IMR-90 (cell line): ENCODE results near the gene ABTB1. TPM values are rescaled to one million over a fixed set of nuclear protein-coding genes. Genes with fewer than 3 reads are reported as not detected.

ENCODE experiments used
- ATAC-seq: fragments of 200-7000 bp; cut with Tn5 transposase; 2 replicates; pipeline ENCODE4 v1.9.1; 2020; ENCODE audit warnings: low read depth, mild to moderate bottlenecking, moderate library complexity
- BruUV-seq: library from RNA; stranded (reverse); fragments of 400-500 nt; replicated peaks from 2 replicates; lab custom pipeline; 2021; lab: Mats Ljungman, UMichigan
- CTCF ChIA-PET: fragments of 300-600 bp; formaldehyde crosslinking; extraction: SDS; loops from one replicate; lab custom pipeline; 2021; ENCODE audit warnings: antibody characterized with exemption; lab: Yijun Ruan, JAX
- POLR2A ChIA-PET: fragments of 300-600 bp; sonication (Branson Sonifier 250); formaldehyde crosslinking; loops from one replicate; lab custom pipeline; 2022; ENCODE audit warnings: antibody characterized with exemption; ENCODE audit not compliant: unreplicated experiment; lab: Charles Lee
- DNase-seq: peaks from one replicate; pipeline ENCODE4 v3.0.0; 2013
- H2AFZ ChIP-seq: replicated peaks from 2 replicates; pipeline ENCODE3; 2013; ENCODE audit warnings: low read length, mild to moderate bottlenecking; ENCODE audit not compliant: poor library complexity
- H2AK5ac ChIP-seq: 2 replicates; pipeline ENCODE4 v1.6.1; 2013; ENCODE audit warnings: low read depth, low read length, inconsistent platforms
- H2AK9ac ChIP-seq: replicated peaks from 2 replicates; pipeline ENCODE3; 2013; ENCODE audit warnings: mild to moderate bottlenecking, low read depth, low read length, moderate library complexity; ENCODE audit not compliant: poor library complexity
- H2BK120ac ChIP-seq: 2 replicates; pipeline ENCODE4 v1.6.1; 2013; ENCODE audit warnings: low read depth, low read length, inconsistent platforms
- H2BK15ac ChIP-seq: 3 replicates; pipeline ENCODE4 v1.6.1; 2013; ENCODE audit warnings: low read depth, low read length, inconsistent platforms
- H2BK20ac ChIP-seq: 2 replicates; pipeline ENCODE4 v1.6.1; 2013; ENCODE audit warnings: low read depth, mild to moderate bottlenecking, inconsistent platforms, low read length, moderate library complexity
- H2BK5ac ChIP-seq: 2 replicates; pipeline ENCODE4 v1.6.1; 2013; ENCODE audit warnings: mild to moderate bottlenecking, low read depth, low read length, inconsistent platforms; ENCODE audit not compliant: poor library complexity, severe bottlenecking
- H3K14ac ChIP-seq: replicated peaks from 2 replicates; pipeline ENCODE4 v1.6.1; 2013; ENCODE audit warnings: low read depth, low read length, inconsistent platforms
- H3K18ac ChIP-seq: 2 replicates; pipeline ENCODE4 v1.6.1; 2013; ENCODE audit warnings: low read depth, low read length, control low read depth
- H3K23ac ChIP-seq: 2 replicates; pipeline ENCODE4 v1.6.1; 2013; ENCODE audit warnings: low read depth, low read length, inconsistent platforms
- H3K27ac ChIP-seq: 2 replicates; pipeline ENCODE4 v1.5.1; 2013; ENCODE audit warnings: mild to moderate bottlenecking, control low read depth, low read length; ENCODE audit not compliant: insufficient read depth
- H3K27me3 ChIP-seq: 2 replicates; pipeline ENCODE4 v1.6.1; 2013; ENCODE audit warnings: low read length; ENCODE audit not compliant: control insufficient read depth, insufficient read depth
- H3K36me3 ChIP-seq: 2 replicates; pipeline ENCODE4 v1.6.1; 2013; ENCODE audit warnings: low read length, mixed read lengths; ENCODE audit not compliant: control insufficient read depth, insufficient read depth
- H3K4ac ChIP-seq: 2 replicates; pipeline ENCODE4 v1.6.1; 2013; ENCODE audit warnings: low read depth, low read length, inconsistent platforms
- H3K4me1 ChIP-seq: 2 replicates; pipeline ENCODE4 v1.6.1; 2013; ENCODE audit warnings: low read length, mixed read lengths; ENCODE audit not compliant: control insufficient read depth, insufficient read depth
- H3K4me2 ChIP-seq: 2 replicates; pipeline ENCODE4 v1.6.1; 2013; ENCODE audit warnings: low read depth, mild to moderate bottlenecking, control low read depth, low read length, moderate library complexity
- H3K4me3 ChIP-seq: 2 replicates; pipeline ENCODE4 v1.5.1; 2013; ENCODE audit warnings: low read depth, mild to moderate bottlenecking, control low read depth, low read length, moderate library complexity; ENCODE audit not compliant: insufficient read depth
- H3K56ac ChIP-seq: 2 replicates; pipeline ENCODE4 v1.6.1; 2013; ENCODE audit warnings: low read length, inconsistent platforms; ENCODE audit not compliant: insufficient read depth; ENCODE audit errors: extremely low read depth
- H3K79me1 ChIP-seq, 2 experiments: 2 replicates each; pipeline ENCODE4 v1.6.1; 2013; ENCODE audit warnings: low read length in 2 of 2, inconsistent platforms in 1 of 2, low read depth in 1 of 2
- H3K9ac ChIP-seq: 2 replicates; pipeline ENCODE4 v1.6.1; 2013; ENCODE audit warnings: low read depth, low read length, control low read depth
- H3K9me1 ChIP-seq: 2 replicates; pipeline ENCODE4 v1.6.1; 2013; ENCODE audit warnings: low read length, inconsistent platforms; ENCODE audit not compliant: insufficient read depth
- H3K9me3 ChIP-seq: 2 replicates; pipeline ENCODE4 v1.6.1; 2013; ENCODE audit warnings: low read length; ENCODE audit not compliant: control insufficient read depth, insufficient read depth
- H4K20me1 ChIP-seq: 2 replicates; pipeline ENCODE4 v1.6.1; 2013; ENCODE audit warnings: low read length, inconsistent platforms; ENCODE audit not compliant: insufficient read depth
- H4K5ac ChIP-seq: 2 replicates; pipeline ENCODE4 v1.6.1; 2013; ENCODE audit warnings: mild to moderate bottlenecking, low read depth, low read length, control low read depth
- H4K8ac ChIP-seq, 2 experiments: 2 replicates each; pipeline ENCODE4 v1.6.1; 2013; ENCODE audit warnings: low read depth in 2 of 2, low read length in 2 of 2, control low read depth in 1 of 2, inconsistent platforms in 1 of 2
- H4K91ac ChIP-seq: 2 replicates; pipeline ENCODE4 v1.6.1; 2013; ENCODE audit warnings: low read depth, low read length, inconsistent platforms; ENCODE audit not compliant: insufficient read depth
- BHLHE40 ChIP-seq: fragments of 150-350 bp; IDR thresholded peaks from 2 replicates; pipeline ENCODE4 v1.6.1; 2016; ENCODE audit warnings: mild to moderate bottlenecking, low read depth, low read length
- CTCF ChIP-seq: conservative IDR thresholded peaks from 2 replicates; pipeline ENCODE4 v1.5.1; 2012; ENCODE audit warnings: mild to moderate bottlenecking, low read depth, low read length, improper control_type of control experiment
- ELK1 ChIP-seq: fragments of 150-350 bp; IDR thresholded peaks from 2 replicates; pipeline ENCODE4 v1.6.1; 2016; ENCODE audit warnings: low read depth, mild to moderate bottlenecking, low read length, moderate library complexity, borderline replicate concordance
- MAFK ChIP-seq: IDR thresholded peaks from 2 replicates; pipeline ENCODE4 v1.6.1; 2012; ENCODE audit warnings: low read depth, low read length, improper control_type of control experiment
- MAZ ChIP-seq: IDR thresholded peaks from 2 replicates; pipeline ENCODE4 v1.6.1; 2012; ENCODE audit warnings: low read depth, mild to moderate bottlenecking, low read length, improper control_type of control experiment, moderate library complexity, borderline replicate concordance
- MXI1 ChIP-seq: IDR thresholded peaks from 2 replicates; pipeline ENCODE4 v1.6.1; 2012; ENCODE audit warnings: low read depth, mild to moderate bottlenecking, low read length, moderate library complexity, borderline replicate concordance
- NFE2L2 ChIP-seq: fragments of 150-350 bp; IDR thresholded peaks from 2 replicates; pipeline ENCODE4 v1.6.1; 2016; ENCODE audit warnings: low read depth, mild to moderate bottlenecking, low read length
- POLR2A ChIP-seq: IDR thresholded peaks from 2 replicates; pipeline ENCODE4 v1.6.1; 2012; ENCODE audit warnings: mild to moderate bottlenecking, low read depth, low read length
- RFX5 ChIP-seq: IDR thresholded peaks from 2 replicates; pipeline ENCODE4 v1.8.0; 2012; ENCODE audit warnings: low read depth, mild to moderate bottlenecking, low read length, moderate library complexity
- SMC3 ChIP-seq: fragments of 150-350 bp; IDR thresholded peaks from 2 replicates; pipeline ENCODE4 v1.6.1; 2016; ENCODE audit warnings: low read depth, mild to moderate bottlenecking, antibody characterized with exemption, low read length, moderate library complexity
- USF2 ChIP-seq: fragments of 150-350 bp; IDR thresholded peaks from 2 replicates; pipeline ENCODE4 v1.6.1; 2017; ENCODE audit warnings: mild to moderate bottlenecking, antibody characterized with exemption, low read length, low read depth
- WGBS, 2 experiments: methylation state at CpG; one replicate each; pipeline versions ENCODE4 v1.1.5 to v1.1.7; 2013; ENCODE audit warnings: missing lambda C conversion rate in 2 of 2; ENCODE audit not compliant: insufficient read length in 1 of 2; ENCODE audit errors: extremely low coverage in 2 of 2; 5-methylcytosine and 5-hydroxymethylcytosine counted together
- dilution Hi-C: fragments of 300-500 bp; cut with HindIII; formaldehyde crosslinking; loops from one replicate; pipeline ENCODE4 v1.14.3; 2018; ENCODE audit warnings: low sequenced_read_pairs; ENCODE audit not compliant: unreplicated experiment
- in situ Hi-C: fragments of 300-500 bp; cut with MboI; formaldehyde crosslinking; loops from 3 replicates; pipeline ENCODE4 v1.14.3; 2019; ENCODE audit warnings: low sequenced_read_pairs, inconsistent platforms, mixed read lengths
- intact Hi-C: fragments of 100-400 bp; cut with micrococcal nuclease; formaldehyde crosslinking; loops from 2 replicates; pipeline ENCODE4 v1.10.0; 2022
- polyA plus RNA-seq, 3 experiments: library from polyadenylated mRNA; depleted of rRNA; stranded (reverse); fragments of >200 nt; gene quantifications; 2 replicates each; pipeline ENCODE4 v1.2.3, GENCODE V29; 2012; ENCODE audit warnings: low replicate concordance in 1 of 3
- total RNA-seq: library from RNA; depleted of rRNA; stranded (reverse); fragments of >200 nt; gene quantifications from 2 replicates; pipeline ENCODE4 v1.2.3, GENCODE V29; 2012

Gene ABTB1
- total and polyA plus RNA-seq, 2 of the 4 experiments (the other 2 are of a cell fraction): 3.2 to 23.0 TPM

- no peak overlapping the region for H4K5ac ChIP-seq
- dilution Hi-C loops (no loop called here), intact Hi-C loops (no loop called here), in situ Hi-C loops (no loop called here)
- POLR2A ChIA-PET: no interaction called here
- no peak overlapping the region for H4K91ac ChIP-seq
- whole genome bisulfite sequencing, 2 experiments: 43% methylated on average over 8 of the region's 13 CpGs; no CpG with 5 or more reads in 1 of the 2 experiments
- H4K8ac ChIP-seq: no peak overlapping the region
- H3K27ac ChIP-seq: no peak overlapping the region
- no peak overlapping the region for H2BK15ac ChIP-seq
- no peaks in the 10 kb centered on the region for H4K20me1 ChIP-seq
- no TSS peak for BruUV-seq
- no peaks in the 10 kb centered on the region for H3K9me1 ChIP-seq
- no peak overlapping the region for H2AFZ ChIP-seq
- H3K4me1 ChIP-seq: no peaks in the 10 kb centered on the region
- H3K4me2 ChIP-seq: no peak overlapping the region
- H3K79me1 ChIP-seq: no peaks in the 10 kb centered on the region
- no peak overlapping the region for H3K23ac ChIP-seq
- H3K9me3 ChIP-seq: no peaks in the 10 kb centered on the region
- TF ChIP-seq MXI1: no peak
- no peak for TF ChIP-seq MAZ
- no peak for TF ChIP-seq BHLHE40
- TF ChIP-seq MAFK: no peak
- no peak for TF ChIP-seq USF2
- no peak for TF ChIP-seq CTCF
- TF ChIP-seq ELK1: no peak
- no peak for TF ChIP-seq NFE2L2
- TF ChIP-seq RFX5: no peak
- no peak for TF ChIP-seq SMC3
- no peak for TF ChIP-seq POLR2A
- no peak overlapping the region for H3K4ac ChIP-seq
- H2BK20ac ChIP-seq: no peak overlapping the region
- no peak overlapping the region for H3K18ac ChIP-seq
- H2AK9ac ChIP-seq: no peak overlapping the region
- H3K14ac ChIP-seq: no peak overlapping the region
- no peak overlapping the region for H3K56ac ChIP-seq
- DNase-seq: no peak
- H2BK5ac ChIP-seq: no peak overlapping the region
- H3K36me3 ChIP-seq: no peaks in the 10 kb centered on the region
- no peak for ATAC-seq
- H3K4me3 ChIP-seq: no peak overlapping the region
- H2BK120ac ChIP-seq: no peak overlapping the region
- no peak overlapping the region for H2AK5ac ChIP-seq
- no peak overlapping the region for H3K9ac ChIP-seq
- H3K27me3 ChIP-seq: peaks cover 16% of the 10 kb centered on the region
- CTCF ChIA-PET: no interaction called here
Observed at GRCh38 chr3:127647166-127647844, 25.4 kb upstream of the ABTB1 start.
